Activated CD4-positive, alpha-beta T cell treated with anti-CD3 and anti-CD28 coated beads, Interleukin-2, Interleukin-4, amounts not matched to agents 100 ng/mL and 50 ng/mL, durations not matched to agents 16 hours and 8 hours (primary cell): Measurements from ENCODE around the gene TXLNG.
"Not testable (repeated sequence)": the region's sequence is repeated elsewhere in the genome, so short reads cannot be mapped to it uniquely, and the experiment has no call there.

Experiments used
- DNase-seq: peaks from one replicate; pipeline ENCODE4 v3.0.0-alpha.2; 2020; ENCODE audit warnings: low spot score

Gene TXLNG

GRCh38 chrX:16786139-16786790, at the start of gene TXLNG:
TSS of gene TXLNG (plus strand) at chrX:16786466. CDS start at chrX:16786488, 22 bp downstream.
- DNase-seq, result peak; percentile 99

- no peak for DNase-seq
Observed at GRCh38 chrX:16737024-16737423, 49.2 kb upstream of the TXLNG start.

GRCh38 chrX:16739574-16739973, 46.7 kb upstream of the TXLNG start:
- no peak for DNase-seq

GRCh38 chrX:16743604-16744325, 42.5 kb upstream of the TXLNG start:
- DNase-seq, result no peak

- no peak for DNase-seq
Observed at GRCh38 chrX:16745102-16745501, 41.2 kb upstream of the TXLNG start.

- no peak for DNase-seq
Observed at GRCh38 chrX:16745659-16746058, 40.6 kb upstream of the TXLNG start.

- no peak for DNase-seq
Observed at GRCh38 chrX:16748425-16748824, 37.8 kb upstream of the TXLNG start.

GRCh38 chrX:16750136-16750535, 36.1 kb upstream of the TXLNG start:
- DNase-seq, result no peak

GRCh38 chrX:16754019-16754418, 32.2 kb upstream of the TXLNG start:
- no peak for DNase-seq

- no peak for DNase-seq
Observed at GRCh38 chrX:16756724-16757123, 29.5 kb upstream of the TXLNG start.

GRCh38 chrX:16761500-16761899, 24.8 kb upstream of the TXLNG start:
- not testable (repeated sequence) for DNase-seq

- no peak for DNase-seq
Observed at GRCh38 chrX:16762579-16762978, 23.7 kb upstream of the TXLNG start.

- no peak for DNase-seq
Observed at GRCh38 chrX:16765594-16765993, 20.7 kb upstream of the TXLNG start.

GRCh38 chrX:16770970-16771482, 15.2 kb upstream of the TXLNG start:
- DNase-seq, result no peak

GRCh38 chrX:16771483-16772398, 14.5 kb upstream of the TXLNG start:
- DNase-seq, result no peak

GRCh38 chrX:16772460-16772859, 13.8 kb upstream of the TXLNG start:
- DNase-seq, result no peak

GRCh38 chrX:16774746-16775145, 11.5 kb upstream of the TXLNG start:
- no peak for DNase-seq

GRCh38 chrX:16778545-16778944, 7.7 kb upstream of the TXLNG start:
- no peak for DNase-seq

- DNase-seq, result no peak
Observed at GRCh38 chrX:16778993-16779392, 7.3 kb upstream of the TXLNG start.

- not testable (repeated sequence) for DNase-seq
Observed at GRCh38 chrX:16779815-16780214, 6.5 kb upstream of the TXLNG start.

GRCh38 chrX:16783452-16783851, 2.8 kb upstream of the TXLNG start:
- DNase-seq, result no peak

GRCh38 chrX:16784440-16784839, 1.8 kb upstream of the TXLNG start:
- not testable (repeated sequence) for DNase-seq
